ENCODE results near the gene FXYD7.

The FXYD7 gene

GRCh38 chr19:35165200-35166058, 22.4 kb downstream of the FXYD7 start:
- H3K4me3 ChIP-seq (ENCODE audit: low read depth, low read length) = no peak overlapping the region
- TF ChIP-seq CTCF (IDR thresholded peaks at IDR 0.05; ENCODE audit: low read depth, low read length) = no peak

GRCh38 chr19:35166100-35167063, 23.3 kb downstream of the FXYD7 start:
- TF ChIP-seq CTCF (IDR thresholded peaks at IDR 0.05; ENCODE audit: low read depth, low read length) = no peak
- H3K4me3 ChIP-seq (ENCODE audit: low read depth, low read length) = no peak overlapping the region

- TF ChIP-seq CTCF (IDR thresholded peaks at IDR 0.05; ENCODE audit: low read depth, low read length) = no peak
- no peak overlapping the region for H3K4me3 ChIP-seq (ENCODE audit: low read depth, low read length)
These were observed 24.4 kb downstream of the FXYD7 start for GRCh38 chr19:35167251-35168119.

DNA sequence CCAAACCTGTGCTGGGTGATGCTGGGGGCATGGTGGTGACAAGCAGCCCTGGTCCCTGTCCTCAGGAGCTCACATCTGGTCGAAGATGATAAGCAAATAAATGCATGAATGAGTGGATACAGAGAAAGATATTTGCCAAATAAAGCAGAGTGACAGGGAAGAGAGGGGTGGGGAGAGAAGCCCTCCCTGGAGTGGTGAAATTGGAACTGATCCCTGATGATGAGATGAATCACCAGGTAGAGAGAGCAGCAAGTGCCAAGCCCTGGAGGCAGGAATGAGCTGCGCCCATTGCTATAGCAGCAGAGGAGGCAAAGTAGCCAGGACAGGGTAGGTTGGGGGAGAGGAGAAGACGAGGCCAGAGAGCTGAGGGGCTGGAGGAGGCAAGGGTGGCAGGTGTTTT, 25.1 kb downstream of the FXYD7 start:
- no peak for TF ChIP-seq CTCF (IDR thresholded peaks at IDR 0.05; ENCODE audit: low read depth, low read length)

DNA sequence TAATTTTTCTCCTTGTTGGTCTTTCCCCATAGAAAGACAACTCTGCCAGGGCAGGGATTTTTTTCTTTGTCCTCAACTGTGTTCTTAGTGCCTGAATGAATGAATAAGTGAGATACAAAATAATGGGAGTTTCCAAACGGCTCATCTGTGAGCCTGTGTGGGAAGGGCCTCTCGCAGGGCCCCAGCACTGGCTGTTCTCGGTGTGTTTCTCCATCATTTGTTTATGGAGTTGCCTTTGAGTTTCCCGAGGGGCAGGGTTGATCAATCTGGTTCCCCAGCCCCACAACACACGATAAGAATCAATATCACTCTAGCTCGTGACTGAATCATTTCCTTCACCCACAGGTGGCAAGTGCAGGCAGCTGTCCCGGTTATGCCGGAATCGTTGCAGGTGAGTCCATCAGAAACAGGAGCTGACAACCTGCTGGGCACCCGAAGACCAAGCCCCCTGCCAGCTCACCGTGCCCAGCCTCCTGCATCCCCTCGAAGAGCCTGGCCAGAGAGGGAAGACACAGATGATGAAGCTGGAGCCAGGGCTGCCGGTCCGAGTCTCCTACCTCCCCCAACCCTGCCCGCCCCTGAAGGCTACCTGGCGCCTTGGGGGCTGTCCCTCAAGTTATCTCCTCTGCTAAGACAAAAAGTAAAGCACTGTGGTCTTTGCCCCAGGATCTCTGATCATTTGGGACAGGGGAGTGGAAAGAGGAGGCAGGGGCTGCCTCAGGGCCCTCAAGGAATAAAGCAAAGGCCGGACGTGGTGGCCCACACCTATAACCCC, 26.4 kb downstream of the FXYD7 start:
- no peak for TF ChIP-seq CTCF (IDR thresholded peaks at IDR 0.05; ENCODE audit: low read depth, low read length)
- H3K4me3 ChIP-seq (ENCODE audit: low read depth, low read length) = no peak overlapping the region

More for the DNA sequence above, 25.1 kb downstream of the FXYD7 start:
- no peak overlapping the region for H3K4me3 ChIP-seq (ENCODE audit: low read depth, low read length)

DNA sequence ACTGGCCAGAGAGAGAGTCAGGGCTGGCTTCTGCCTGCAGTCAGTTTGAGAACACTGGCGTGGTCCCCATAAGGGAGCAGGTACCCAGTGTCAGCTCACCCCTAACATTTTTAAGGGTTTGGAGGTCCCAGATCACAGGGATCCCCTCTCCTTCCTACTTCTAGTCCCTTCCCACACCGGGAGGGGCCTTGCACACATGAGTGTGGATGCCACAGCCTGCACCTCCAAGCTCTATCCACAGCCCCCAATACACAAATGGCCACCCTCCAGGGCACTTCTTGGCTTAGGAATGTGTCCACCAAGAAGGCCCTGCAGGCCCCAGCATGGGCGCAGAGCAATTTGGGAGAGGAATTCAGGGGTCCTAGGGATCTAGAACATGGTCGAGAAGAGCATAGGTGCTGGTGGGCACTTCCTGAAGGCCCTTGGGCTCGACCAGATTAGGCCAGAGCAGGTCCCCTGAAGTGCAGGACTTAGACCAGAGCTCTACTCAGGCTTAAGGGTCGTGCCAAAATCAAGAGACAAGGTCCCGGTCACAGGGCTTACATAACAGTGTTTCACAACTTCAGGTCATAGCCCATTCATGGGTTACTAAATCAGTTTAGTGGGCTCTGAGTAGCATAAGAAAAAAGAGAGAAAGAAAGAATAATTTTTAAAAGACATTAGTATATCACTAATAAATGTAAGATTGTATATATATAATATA, 27.5 kb downstream of the FXYD7 start:
- no peak for TF ChIP-seq CTCF (IDR thresholded peaks at IDR 0.05; ENCODE audit: low read depth, low read length)

More for the DNA sequence above, 27.5 kb downstream of the FXYD7 start:
- no peak overlapping the region for H3K4me3 ChIP-seq (ENCODE audit: low read depth, low read length)

All from WI38 (cell line).